Activated naive CD8-positive, alpha-beta T cell treated with anti-CD3 and anti-CD28 coated beads, Interleukin-2, amount 50 U/mL, for 16 hours (primary cell): ENCODE results near the gene SAP30BP.

Source experiments
- DNase-seq: peaks from one replicate; pipeline ENCODE4 v3.0.0-alpha.2; 2020; ENCODE audit warnings: low read depth, low spot score

SAP30BP gene

GRCh38 chr17:75738218-75738802 lies 71.2 kb downstream of the SAP30BP start:
- no peak for DNase-seq

GRCh38 chr17:75739174-75739573 lies 72.0 kb downstream of the SAP30BP start:
- no peak for DNase-seq

- DNase-seq = no peak
Measured at GRCh38 chr17:75739801-75740200, 72.7 kb downstream of the SAP30BP start.

- no peak for DNase-seq
Measured at GRCh38 chr17:75740215-75740614, 73.1 kb downstream of the SAP30BP start.

GRCh38 chr17:75740631-75741077 lies 73.5 kb downstream of the SAP30BP start:
- DNase-seq = no peak

- no peak for DNase-seq
Measured at GRCh38 chr17:75742337-75742736, 75.2 kb downstream of the SAP30BP start.

GRCh38 chr17:75743625-75744206 lies 76.6 kb downstream of the SAP30BP start:
- no peak for DNase-seq

- DNase-seq = no peak
Measured at GRCh38 chr17:75748706-75749105, 81.6 kb downstream of the SAP30BP start.

- peak; percentile 84 for DNase-seq
Measured at GRCh38 chr17:75749545-75750389, 82.6 kb downstream of the SAP30BP start.

- no peak for DNase-seq
Measured at GRCh38 chr17:75750661-75751423, 83.7 kb downstream of the SAP30BP start.

GRCh38 chr17:75751676-75752404 lies 84.7 kb downstream of the SAP30BP start:
- no peak for DNase-seq

- no peak for DNase-seq
Measured at GRCh38 chr17:75752405-75752709, 85.2 kb downstream of the SAP30BP start.

GRCh38 chr17:75752802-75753513 lies 85.8 kb downstream of the SAP30BP start:
- DNase-seq = no peak

- DNase-seq = peak; percentile 45
Measured at GRCh38 chr17:75753514-75754377, 86.6 kb downstream of the SAP30BP start.

GRCh38 chr17:75754378-75755204 lies 87.5 kb downstream of the SAP30BP start:
- DNase-seq = no peak

- DNase-seq = no peak
Measured at GRCh38 chr17:75755205-75755901, 88.2 kb downstream of the SAP30BP start.

- no peak for DNase-seq
Measured at GRCh38 chr17:75755990-75756389, 88.9 kb downstream of the SAP30BP start.

- DNase-seq = no peak
Measured at GRCh38 chr17:75756451-75757085, 89.4 kb downstream of the SAP30BP start.
